ENCODE measurements around the gene PABPN1L. TPM values are rescaled to one million over a fixed set of nuclear protein-coding genes. Genes with fewer than 3 reads are reported as not detected.

PABPN1L gene
- total and polyA plus RNA-seq, 2 experiments from 2014 or later = not detected

- peaks cover 23% of the 10 kb centered on the region for H3K27me3 Mint-ChIP-seq (ENCODE audit: insufficient read depth, low read depth, poor library complexity)
- no peak for ATAC-seq
- H3K4me3 Mint-ChIP-seq = no peak overlapping the region
- no peak for TF ChIP-seq EZH2 (IDR thresholded peaks at IDR 0.05; ENCODE audit: low read depth, unreplicated experiment)
- Histone ChIP-seq H3K36me3 (ENCODE audit: insufficient read depth) (no peaks in the 10 kb centered on the region), H3K79me2 (replicated peaks; ENCODE audit: insufficient read depth) (no peaks in the 10 kb centered on the region), H3F3A (replicated peaks; ENCODE audit: low read depth) (no peaks in the 10 kb centered on the region), H3K27ac (ENCODE audit: low read depth) (no peak overlapping the region), H3K27me3 (ENCODE audit: insufficient read depth) (no peaks in the 10 kb centered on the region), H3K4me3 (no peak overlapping the region), H3K4me1 (ENCODE audit: insufficient read depth) (no peaks in the 10 kb centered on the region), H3K4me2 (no peak overlapping the region), H4K20me1 (replicated peaks; ENCODE audit: insufficient read depth) (no peaks in the 10 kb centered on the region), H2AFZ (no peak overlapping the region), H3K9me2 (ENCODE audit: insufficient read depth) (no peaks in the 10 kb centered on the region)
- H3K9me3 Mint-ChIP-seq = peaks cover 3% of the 10 kb centered on the region
- peaks cover 2% of the 10 kb centered on the region; the same call in 1 of the 3 replicates for H3K4me1 Mint-ChIP-seq
- peaks cover 3% of the 10 kb centered on the region; the same call in 1 of the 3 replicates for H3K36me3 Mint-ChIP-seq (ENCODE audit: low read depth)
- no peak for DNase-seq (ENCODE audit: low spot score)
- H3K27ac Mint-ChIP-seq = no peak overlapping the region
These were observed 18.3 kb upstream of the PABPN1L start for GRCh38 chr16:88884569-88885271.

- H3K36me3 Mint-ChIP-seq (ENCODE audit: low read depth) = no peaks in the 10 kb centered on the region
- no peak overlapping the region for H3K4me2 ChIP-seq
- no peaks in the 10 kb centered on the region for H3K4me1 Mint-ChIP-seq
- H3K4me1 ChIP-seq (ENCODE audit: insufficient read depth) = no peaks in the 10 kb centered on the region
- no peaks in the 10 kb centered on the region; the same call in 1 of the 3 replicates for H3K9me3 Mint-ChIP-seq
- H3K9me2 ChIP-seq (ENCODE audit: insufficient read depth) = no peaks in the 10 kb centered on the region
- TF ChIP-seq STAT1 (IDR thresholded peaks at IDR 0.05; ENCODE audit: unreplicated experiment) = no peak
- TF ChIP-seq REST (IDR thresholded peaks at IDR 0.05; ENCODE audit: unreplicated experiment) = no peak
- H3K27me3 ChIP-seq (ENCODE audit: insufficient read depth) = no peaks in the 10 kb centered on the region
- no peaks in the 10 kb centered on the region for H4K20me1 ChIP-seq (replicated peaks; ENCODE audit: insufficient read depth)
- H3K27ac Mint-ChIP-seq = no peak overlapping the region
- ATAC-seq = no peak
- H3K36me3 ChIP-seq (ENCODE audit: insufficient read depth) = no peaks in the 10 kb centered on the region
- H2AFZ ChIP-seq = no peak overlapping the region
- no peak overlapping the region for H3K4me3 Mint-ChIP-seq
- no peaks in the 10 kb centered on the region for H3F3A ChIP-seq (replicated peaks; ENCODE audit: low read depth)
- DNase-seq (ENCODE audit: low spot score) = no peak
- no peak overlapping the region for H3K4me3 ChIP-seq
- H3K79me2 ChIP-seq (replicated peaks; ENCODE audit: insufficient read depth) = no peaks in the 10 kb centered on the region
- H3K27ac ChIP-seq (ENCODE audit: low read depth) = no peak overlapping the region
- peaks cover 22% of the 10 kb centered on the region for H3K27me3 Mint-ChIP-seq (ENCODE audit: insufficient read depth, low read depth, poor library complexity)
These were observed 17.5 kb upstream of the PABPN1L start for GRCh38 chr16:88883946-88884345.

DNA sequence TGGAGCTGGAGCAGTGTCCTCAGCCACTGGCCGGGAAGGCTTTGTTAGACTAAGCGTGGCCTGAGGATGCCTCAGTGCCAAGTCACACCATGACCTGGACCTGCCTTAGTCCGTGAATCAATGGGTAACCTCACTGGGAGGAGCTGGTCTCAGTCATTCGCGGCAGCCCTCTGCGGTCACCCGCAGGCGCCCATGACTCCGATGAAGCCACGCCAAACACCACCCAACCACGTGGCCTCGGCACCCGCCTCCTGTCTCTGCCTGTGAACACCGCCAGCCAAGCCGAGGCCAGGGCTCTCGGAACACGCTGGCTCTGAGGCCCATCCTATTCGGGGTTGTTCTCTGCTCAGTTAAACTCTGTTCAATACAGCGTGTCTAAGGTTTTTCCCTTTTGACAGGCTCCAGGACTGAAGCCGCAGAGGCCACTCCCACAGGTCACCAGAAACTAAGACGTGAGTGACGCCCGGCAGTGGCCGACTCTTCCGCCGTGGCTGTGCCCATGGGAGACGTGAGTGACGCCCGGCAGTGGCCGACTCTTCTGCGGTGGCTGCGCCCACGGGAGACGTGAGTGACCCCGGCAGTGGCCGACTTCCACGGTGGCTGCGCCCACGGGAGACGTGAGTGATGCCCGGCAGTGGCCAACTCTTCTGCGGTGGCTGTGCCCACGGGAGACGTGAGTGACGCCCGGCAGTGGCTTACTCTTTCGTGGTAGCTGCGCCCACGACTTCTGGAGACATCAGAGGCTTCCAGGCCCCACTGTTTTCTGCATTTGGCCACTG lies 16.8 kb upstream of the PABPN1L start:
- Histone ChIP-seq H4K20me1 (replicated peaks; ENCODE audit: insufficient read depth) (no peaks in the 10 kb centered on the region), H3K27me3 (ENCODE audit: insufficient read depth) (no peaks in the 10 kb centered on the region), H3K79me2 (replicated peaks; ENCODE audit: insufficient read depth) (no peaks in the 10 kb centered on the region), H3K4me3 (no peak overlapping the region), H3K27ac (ENCODE audit: low read depth) (no peak overlapping the region), H3K4me2 (no peak overlapping the region), H3K9me2 (ENCODE audit: insufficient read depth) (no peaks in the 10 kb centered on the region), H2AFZ (no peak overlapping the region), H3K36me3 (ENCODE audit: insufficient read depth) (no peaks in the 10 kb centered on the region), H3F3A (replicated peaks; ENCODE audit: low read depth) (no peaks in the 10 kb centered on the region), H3K4me1 (ENCODE audit: insufficient read depth) (no peaks in the 10 kb centered on the region)
- ATAC-seq (no peak), DNase-seq (ENCODE audit: low spot score) (no peak)
- H3K27me3 Mint-ChIP-seq (ENCODE audit: insufficient read depth, low read depth, poor library complexity) = peaks cover 22% of the 10 kb centered on the region
- no peak overlapping the region for H3K4me3 Mint-ChIP-seq
- no peaks in the 10 kb centered on the region for H3K4me1 Mint-ChIP-seq
- no peak overlapping the region for H3K27ac Mint-ChIP-seq
- H3K36me3 Mint-ChIP-seq (ENCODE audit: low read depth) = no peaks in the 10 kb centered on the region
- no peaks in the 10 kb centered on the region; the same call in 1 of the 3 replicates for H3K9me3 Mint-ChIP-seq
- TF ChIP-seq NANOG (IDR thresholded peaks at IDR 0.05; ENCODE audit: borderline replicate concordance) = no peak
- TF ChIP-seq ZNF331 (CRISPR knock-in tag; IDR thresholded peaks at IDR 0.05; ENCODE audit: low read depth) = no peak
- TF ChIP-seq EZH2phosphoT487 (IDR thresholded peaks at IDR 0.05; ENCODE audit: unreplicated experiment) = no peak
- TF ChIP-seq POLR2AphosphoS5 (IDR thresholded peaks at IDR 0.05; ENCODE audit: low read depth) = no peak
- TF ChIP-seq EZH2 (IDR thresholded peaks at IDR 0.05; ENCODE audit: low read depth, unreplicated experiment) = no peak
- no peak for TF ChIP-seq JUNB (IDR thresholded peaks at IDR 0.05; ENCODE audit: unreplicated experiment)
- no peak for TF ChIP-seq ZNF114 (CRISPR knock-in tag; IDR thresholded peaks at IDR 0.05)
- TF ChIP-seq CREB1 (CRISPR knock-in tag; IDR thresholded peaks at IDR 0.05; ENCODE audit: low read depth) = no peak
- TF ChIP-seq, protein P1, sequence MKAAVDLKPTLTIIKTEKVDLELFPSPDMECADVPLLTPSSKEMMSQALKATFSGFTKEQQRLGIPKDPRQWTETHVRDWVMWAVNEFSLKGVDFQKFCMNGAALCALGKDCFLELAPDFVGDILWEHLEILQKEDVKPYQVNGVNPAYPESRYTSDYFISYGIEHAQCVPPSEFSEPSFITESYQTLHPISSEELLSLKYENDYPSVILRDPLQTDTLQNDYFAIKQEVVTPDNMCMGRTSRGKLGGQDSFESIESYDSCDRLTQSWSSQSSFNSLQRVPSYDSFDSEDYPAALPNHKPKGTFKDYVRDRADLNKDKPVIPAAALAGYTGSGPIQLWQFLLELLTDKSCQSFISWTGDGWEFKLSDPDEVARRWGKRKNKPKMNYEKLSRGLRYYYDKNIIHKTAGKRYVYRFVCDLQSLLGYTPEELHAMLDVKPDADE (IDR thresholded peaks at IDR 0.05) = no peak

All from GM23338 (cell line).